HepG2 (cell line): Measurements from ENCODE around the gene SS18L1. TPM values are rescaled to one million over a fixed set of nuclear protein-coding genes. Genes with fewer than 3 reads are reported as not detected.

ENCODE experiments used
- ATAC-seq: fragments of 200-7000 bp; cut with Tn5 transposase; 3 replicates; pipeline ENCODE4 v1.9.1; 2020; ENCODE audit warnings: mild to moderate bottlenecking, moderate library complexity
- BruUV-seq: library from RNA; stranded (reverse); fragments of 400-500 nt; replicated peaks from 2 replicates; lab custom pipeline; 2021; lab: Mats Ljungman, UMichigan
- CTCF ChIA-PET: fragments of 300-600 bp; formaldehyde crosslinking; extraction: SDS; loops from one replicate; lab custom pipeline; 2021; ENCODE audit warnings: low total read pairs, inconsistent platforms, low intra/inter-chr PET ratio; lab: Yijun Ruan, JAX
- POLR2A ChIA-PET: fragments of 350-600 bp; sonication (Branson Sonifier 250); formaldehyde crosslinking; loops from one replicate; lab custom pipeline; 2020; ENCODE audit warnings: antibody characterized with exemption, inconsistent platforms; lab: Yijun Ruan, JAX
- DNase-seq: peaks from one replicate; pipeline ENCODE4 v3.0.0-alpha.2; 2015; ENCODE audit warnings: low spot score
- FAIRE-seq: peaks from 3 replicates; lab custom pipeline; 2011; peaks lifted over from hg19 to GRCh38; lab: Jason Lieb, UNC
- H2AFZ ChIP-seq: one replicate; pipeline ENCODE4 v1.6.1; 2011; ENCODE audit warnings: low read length, inconsistent platforms
- H3K27ac ChIP-seq: fragments of 300-600 bp; 3 replicates; pipeline ENCODE4 v1.8.0; 2011; ENCODE audit warnings: mixed run types, mild to moderate bottlenecking, mixed read lengths, low read length, inconsistent platforms; ENCODE audit not compliant: insufficient read depth; ENCODE audit errors: extremely low read length
- H3K27me3 ChIP-seq, 2 experiments: fragments of 200-600 bp in 1 of 2; 2 replicates in 1 of 2; 3 replicates in 1 of 2; pipeline versions ENCODE4 v1.6.0 to v1.8.0; 2011; ENCODE audit warnings: low read length in 2 of 2, mild to moderate bottlenecking in 2 of 2, moderate library complexity in 2 of 2, inconsistent platforms in 1 of 2; ENCODE audit not compliant: insufficient read depth in 2 of 2, control insufficient read depth in 1 of 2
- H3K36me3 ChIP-seq, 2 experiments: fragments of 200-600 bp in 1 of 2; replicated peaks in 1 of 2; 2 replicates in 1 of 2; 3 replicates in 1 of 2; pipeline versions ENCODE4 v1.5.1 to v1.8.0; 2011; ENCODE audit warnings: low read length in 2 of 2, inconsistent platforms in 1 of 2; ENCODE audit not compliant: insufficient read depth in 2 of 2, control insufficient read depth in 1 of 2
- H3K4me1 ChIP-seq: 2 replicates; pipeline ENCODE4 v1.5.1; 2012; ENCODE audit warnings: low read length, inconsistent platforms; ENCODE audit not compliant: insufficient read depth
- H3K4me2 ChIP-seq: 2 replicates; pipeline ENCODE4 v1.6.0; 2011; ENCODE audit warnings: low read depth, low read length, inconsistent platforms
- H3K4me3 ChIP-seq, 3 experiments: fragments of 200-600 bp in 1 of 3; sonication (generic), shearing (Covaris generic) in 1 of 3; replicated peaks in 1 of 3; 2 replicates each; pipeline ENCODE4 v1.5.1; 2011 to 2016; ENCODE audit warnings: low read length in 3 of 3, inconsistent platforms in 2 of 3, low read depth in 2 of 3, mild to moderate bottlenecking in 2 of 3, control low read depth in 1 of 3, mixed read lengths in 1 of 3; ENCODE audit not compliant: insufficient read depth in 1 of 3
- H3K79me2 ChIP-seq: one replicate; pipeline ENCODE4 v1.6.1; 2011; ENCODE audit warnings: low read length, inconsistent platforms; ENCODE audit not compliant: insufficient read depth
- H3K9ac ChIP-seq: 2 replicates; pipeline ENCODE4 v1.6.0; 2011; ENCODE audit warnings: mild to moderate bottlenecking, low read depth, low read length, inconsistent platforms; ENCODE audit not compliant: insufficient read depth
- H3K9me3 ChIP-seq: 2 replicates; pipeline ENCODE4 v1.5.1; 2012; ENCODE audit warnings: mild to moderate bottlenecking, low read length
- H4K20me1 ChIP-seq: 2 replicates; pipeline ENCODE4 v1.6.0; 2011; ENCODE audit warnings: inconsistent platforms, mild to moderate bottlenecking, low read length, moderate library complexity; ENCODE audit not compliant: insufficient read depth
- CEBPB ChIP-seq: IDR thresholded peaks from 2 replicates; pipeline ENCODE4 v1.6.1; 2011; ENCODE audit warnings: low read depth, low read length, improper control_type of control experiment, borderline replicate concordance
- CHCHD3 ChIP-seq: sonication (generic); formaldehyde crosslinking; IDR thresholded peaks from 2 replicates; pipeline ENCODE4 v1.8.0; 2022; ENCODE audit warnings: mild to moderate bottlenecking, missing genetic modification reagents, moderate library complexity
- CREM ChIP-seq, 2 experiments: sonication (generic) in 1 of 2; formaldehyde crosslinking in 1 of 2; IDR thresholded peaks; 2 replicates each; pipeline versions ENCODE4 v1.4.0 to v1.6.1; 2016 to 2020; ENCODE audit warnings: antibody characterized with exemption in 1 of 2, mild to moderate bottlenecking in 1 of 2, missing genetic modification reagents in 1 of 2
- FOXO1 ChIP-seq: sonication (generic); formaldehyde crosslinking; IDR thresholded peaks from 2 replicates; pipeline ENCODE4 v1.4.0; 2020; ENCODE audit warnings: missing genetic modification reagents
- GFI1 ChIP-seq: sonication (generic); formaldehyde crosslinking; IDR thresholded peaks from 2 replicates; pipeline ENCODE4 v1.5.0; 2020; ENCODE audit warnings: missing genetic modification reagents, mild to moderate bottlenecking, borderline replicate concordance
- HNRNPLL ChIP-seq: fragments of 200-400 bp; formaldehyde crosslinking; IDR thresholded peaks from 2 replicates; pipeline ENCODE4 v1.6.1; 2017; ENCODE audit warnings: mild to moderate bottlenecking, low read depth, low read length; ENCODE audit not compliant: poor library complexity, severe bottlenecking
- HNRNPUL1 ChIP-seq: fragments of 200-400 bp; formaldehyde crosslinking; IDR thresholded peaks from 2 replicates; pipeline ENCODE4 v1.6.1; 2017; ENCODE audit warnings: low read depth, mild to moderate bottlenecking, low read length, moderate library complexity
- HOXA7 ChIP-seq: sonication (generic); formaldehyde crosslinking; IDR thresholded peaks from 2 replicates; pipeline ENCODE4 v1.8.1; 2022; ENCODE audit warnings: mild to moderate bottlenecking, missing genetic modification reagents, moderate library complexity
- ISL2 ChIP-seq: sonication (generic); formaldehyde crosslinking; IDR thresholded peaks from 2 replicates; pipeline ENCODE4 v1.5.0; 2020; ENCODE audit warnings: missing genetic modification reagents
- ISX ChIP-seq: sonication (generic); formaldehyde crosslinking; conservative IDR thresholded peaks from 2 replicates; pipeline ENCODE4 v1.5.0; 2020; ENCODE audit warnings: missing genetic modification reagents
- MXI1 ChIP-seq: IDR thresholded peaks from 3 replicates; pipeline ENCODE4 v1.6.1; 2012; ENCODE audit warnings: low read depth, low read length, inconsistent platforms, borderline replicate concordance
- TEAD2 ChIP-seq: sonication (generic); formaldehyde crosslinking; IDR thresholded peaks from 2 replicates; pipeline ENCODE4 v1.9.0; 2021; ENCODE audit warnings: missing genetic modification reagents
- TP53 ChIP-seq: sonication (generic); formaldehyde crosslinking; conservative IDR thresholded peaks from 2 replicates; pipeline ENCODE4 v1.4.0; 2020; ENCODE audit warnings: missing genetic modification reagents
- ZBTB21 ChIP-seq: sonication (generic); formaldehyde crosslinking; IDR thresholded peaks from 2 replicates; pipeline ENCODE4 v1.4.0; 2020; ENCODE audit warnings: missing genetic modification reagents
- ZNF251 ChIP-seq: sonication (generic); formaldehyde crosslinking; IDR thresholded peaks from 2 replicates; pipeline ENCODE4 v1.9.0; 2021; ENCODE audit warnings: mild to moderate bottlenecking, missing genetic modification reagents
- ZNF263 ChIP-seq: sonication (generic); formaldehyde crosslinking; IDR thresholded peaks from 2 replicates; pipeline ENCODE4 v1.4.0; 2020; ENCODE audit warnings: missing genetic modification reagents
- ZNF296 ChIP-seq: sonication (generic); formaldehyde crosslinking; conservative IDR thresholded peaks from 2 replicates; pipeline ENCODE4 v1.5.0; 2020; ENCODE audit warnings: mild to moderate bottlenecking, missing genetic modification reagents
- ZNF367 ChIP-seq: sonication (generic); formaldehyde crosslinking; IDR thresholded peaks from 2 replicates; pipeline ENCODE4 v1.4.0; 2020; ENCODE audit warnings: missing genetic modification reagents, borderline replicate concordance
- ZNF768 ChIP-seq: sonication (generic); formaldehyde crosslinking; IDR thresholded peaks from 2 replicates; pipeline ENCODE4 v1.4.0; 2020; ENCODE audit warnings: missing genetic modification reagents
- WGBS: methylation state at CpG from one replicate; pipeline ENCODE4 v1.1.6; 2017; ENCODE audit warnings: low lambda C conversion rate; 5-methylcytosine and 5-hydroxymethylcytosine counted together
- in situ Hi-C: cut with HindIII; loops from 2 replicates; pipeline ENCODE4 v1.10.0; 2017; ENCODE audit warnings: low pct_unique_long_range_greater_than_20kb; ENCODE audit not compliant: extremely low pct_ligation_motif_present
- intact Hi-C: fragments of 100-400 bp; cut with micrococcal nuclease; formaldehyde crosslinking; loops from one replicate; pipeline ENCODE4 v1.10.0; 2022; ENCODE audit not compliant: unreplicated experiment
- polyA plus RNA-seq, 8 experiments: library from polyadenylated mRNA; depleted of rRNA in 3 of 8; stranded (reverse) in 7 of 8; unstranded in 1 of 8; fragments of >200 nt; fragmentation: Illumina TruSeq in 4 of 8; extraction: Trizol in 4 of 8; gene quantifications; 2 replicates each; pipeline versions ENCODE4 v1.2.1 to v1.2.3, GENCODE V29; 2011 to 2016; ENCODE audit warnings: low read depth in 4 of 8, missing spikeins in 1 of 8, mixed read lengths in 1 of 8; ENCODE audit not compliant: insufficient read depth in 1 of 8
- total RNA-seq, 5 experiments: library from RNA; depleted of rRNA; stranded (reverse); fragments of >200 nt; fragmentation: Illumina TruSeq; extraction: Trizol; gene quantifications; 2 replicates each; pipeline ENCODE4 v1.2.3, GENCODE V29; 2016; ENCODE audit warnings: low read depth in 1 of 5
- TF ChIP-seq, protein P1 (sequence below): sonication (generic); formaldehyde crosslinking; IDR thresholded peaks from 2 replicates; pipeline ENCODE4 v1.4.0; 2020; ENCODE audit warnings: missing genetic modification reagents
- TF ChIP-seq, protein P2 (sequence below): fragments of 450-650 bp; IDR thresholded peaks from 2 replicates; pipeline ENCODE4 v1.6.1; 2016
- TF ChIP-seq, protein P3 (sequence below): IDR thresholded peaks from 2 replicates; pipeline ENCODE4 v1.6.1; 2016; ENCODE audit warnings: low read depth, borderline replicate concordance
- TF ChIP-seq, protein P4 (sequence below): sonication (generic); formaldehyde crosslinking; IDR thresholded peaks from 2 replicates; pipeline ENCODE4 v1.4.0; 2020; ENCODE audit warnings: mild to moderate bottlenecking, missing genetic modification reagents

Gene SS18L1
- total and polyA plus RNA-seq, 2 of the 13 experiments (the other 11 are each of a cell fraction or from before 2014, with no cell fraction given), result 17.8 to 27.6 TPM

DNA sequence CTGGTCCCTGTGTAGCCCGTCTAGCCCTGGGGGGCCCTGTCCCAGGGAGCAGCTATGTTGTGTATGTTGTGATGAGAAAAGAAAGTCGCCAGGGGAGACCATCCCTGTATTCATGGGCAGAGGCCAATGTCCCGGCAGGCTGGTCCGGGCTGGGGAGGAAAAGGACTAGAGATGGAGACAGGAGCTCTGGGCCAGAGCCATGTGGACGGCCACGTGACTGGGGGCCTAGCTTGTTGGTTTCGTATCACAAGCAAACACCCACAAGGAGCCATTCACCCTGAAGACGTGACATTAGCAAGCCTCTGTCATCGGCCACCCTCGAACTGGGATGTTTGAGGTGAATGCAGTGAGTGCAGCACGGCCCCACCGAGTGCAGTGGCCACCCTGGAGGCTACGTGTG is 79.4 kb downstream of the SS18L1 start:
- H3K9ac ChIP-seq, result no peak overlapping the region
- intact Hi-C loops, result no loop called here
- 17% methylated on average over 8 of the region's 13 CpGs for WGBS
- H3K4me2 ChIP-seq, result no peak overlapping the region
- H3K27ac ChIP-seq, result no peak overlapping the region
- no peaks in the 10 kb centered on the region for H3K9me3 ChIP-seq
- H3K27me3 ChIP-seq, result peaks cover 62 to 92% of the 10 kb centered on the region in 2 experiments
- peaks cover 38% of the 10 kb centered on the region for H3K4me1 ChIP-seq
- no peak for ATAC-seq
- in situ Hi-C loops, result no loop called here
- no peaks in the 10 kb centered on the region for H3K79me2 ChIP-seq
- CTCF ChIA-PET, result no interaction called here
- TF ChIP-seq CHCHD3 (CRISPR knock-in tag) (no peak), ZNF251 (CRISPR knock-in tag) (no peak), CREM (IDR thresholded peaks at IDR 0.05) (no peak), CREM (CRISPR knock-in tag; IDR thresholded peaks at IDR 0.05) (no peak), ZNF296 (no peak), GFI1 (no peak), MXI1 (no peak), ZNF768 (CRISPR knock-in tag) (0 out of 2 replicates have a peak, but pooled peaks have one; percentile 1), HNRNPLL (peak; percentile 3), ZNF263 (no peak), CEBPB (no peak), HOXA7 (CRISPR knock-in tag) (no peak), ISX (CRISPR knock-in tag) (no peak), ISL2 (CRISPR knock-in tag) (no peak), ZBTB21 (CRISPR knock-in tag) (no peak), ZNF367 (CRISPR knock-in tag) (no peak), TP53 (no peak), FOXO1 (no peak), HNRNPUL1 (no peak), TEAD2 (CRISPR knock-in tag) (no peak)
- TF ChIP-seq, protein P1, sequence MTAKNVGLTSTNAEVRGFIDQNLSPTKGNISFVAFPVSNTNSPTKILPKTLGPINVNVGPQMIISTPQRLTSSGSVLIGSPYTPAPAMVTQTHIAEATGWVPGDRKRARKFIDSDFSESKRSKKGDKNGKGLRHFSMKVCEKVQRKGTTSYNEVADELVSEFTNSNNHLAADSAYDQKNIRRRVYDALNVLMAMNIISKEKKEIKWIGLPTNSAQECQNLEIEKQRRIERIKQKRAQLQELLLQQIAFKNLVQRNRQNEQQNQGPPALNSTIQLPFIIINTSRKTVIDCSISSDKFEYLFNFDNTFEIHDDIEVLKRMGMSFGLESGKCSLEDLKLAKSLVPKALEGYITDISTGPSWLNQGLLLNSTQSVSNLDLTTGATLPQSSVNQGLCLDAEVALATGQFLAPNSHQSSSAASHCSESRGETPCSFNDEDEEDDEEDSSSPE (CRISPR knock-in tag), result no peak
- TF ChIP-seq, protein P2, sequence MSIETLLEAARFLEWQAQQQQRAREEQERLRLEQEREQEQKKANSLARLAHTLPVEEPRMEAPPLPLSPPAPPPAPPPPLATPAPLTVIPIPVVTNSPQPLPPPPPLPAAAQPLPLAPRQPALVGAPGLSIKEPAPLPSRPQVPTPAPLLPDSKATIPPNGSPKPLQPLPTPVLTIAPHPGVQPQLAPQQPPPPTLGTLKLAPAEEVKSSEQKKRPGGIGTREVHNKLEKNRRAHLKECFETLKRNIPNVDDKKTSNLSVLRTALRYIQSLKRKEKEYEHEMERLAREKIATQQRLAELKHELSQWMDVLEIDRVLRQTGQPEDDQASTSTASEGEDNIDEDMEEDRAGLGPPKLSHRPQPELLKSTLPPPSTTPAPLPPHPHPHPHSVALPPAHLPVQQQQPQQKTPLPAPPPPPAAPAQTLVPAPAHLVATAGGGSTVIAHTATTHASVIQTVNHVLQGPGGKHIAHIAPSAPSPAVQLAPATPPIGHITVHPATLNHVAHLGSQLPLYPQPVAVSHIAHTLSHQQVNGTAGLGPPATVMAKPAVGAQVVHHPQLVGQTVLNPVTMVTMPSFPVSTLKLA, result peak; percentile 93
- TF ChIP-seq, protein P3, sequence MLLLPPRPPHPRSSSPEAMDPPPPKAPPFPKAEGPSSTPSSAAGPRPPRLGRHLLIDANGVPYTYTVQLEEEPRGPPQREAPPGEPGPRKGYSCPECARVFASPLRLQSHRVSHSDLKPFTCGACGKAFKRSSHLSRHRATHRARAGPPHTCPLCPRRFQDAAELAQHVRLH (CRISPR knock-in tag), result no peak
- TF ChIP-seq, protein P4, sequence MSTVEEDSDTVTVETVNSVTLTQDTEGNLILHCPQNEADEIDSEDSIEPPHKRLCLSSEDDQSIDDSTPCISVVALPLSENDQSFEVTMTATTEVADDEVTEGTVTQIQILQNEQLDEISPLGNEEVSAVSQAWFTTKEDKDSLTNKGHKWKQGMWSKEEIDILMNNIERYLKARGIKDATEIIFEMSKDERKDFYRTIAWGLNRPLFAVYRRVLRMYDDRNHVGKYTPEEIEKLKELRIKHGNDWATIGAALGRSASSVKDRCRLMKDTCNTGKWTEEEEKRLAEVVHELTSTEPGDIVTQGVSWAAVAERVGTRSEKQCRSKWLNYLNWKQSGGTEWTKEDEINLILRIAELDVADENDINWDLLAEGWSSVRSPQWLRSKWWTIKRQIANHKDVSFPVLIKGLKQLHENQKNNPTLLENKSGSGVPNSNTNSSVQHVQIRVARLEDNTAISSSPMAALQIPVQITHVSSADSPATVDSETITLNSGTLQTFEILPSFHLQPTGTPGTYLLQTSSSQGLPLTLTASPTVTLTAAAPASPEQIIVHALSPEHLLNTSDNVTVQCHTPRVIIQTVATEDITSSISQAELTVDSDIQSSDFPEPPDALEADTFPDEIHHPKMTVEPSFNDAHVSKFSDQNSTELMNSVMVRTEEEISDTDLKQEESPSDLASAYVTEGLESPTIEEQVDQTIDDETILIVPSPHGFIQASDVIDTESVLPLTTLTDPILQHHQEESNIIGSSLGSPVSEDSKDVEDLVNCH (CRISPR knock-in tag), result no peak
- POLR2A ChIA-PET, result no interaction called here
- H4K20me1 ChIP-seq, result peaks cover 33% of the 10 kb centered on the region; the same call in 1 of the 2 replicates
- H3K4me3 ChIP-seq, result no peak overlapping the region
- H2AFZ ChIP-seq, result no peak overlapping the region
- BruUV-seq, result no TSS peak
- no peak for DNase-seq
- H3K36me3 ChIP-seq, result no peaks in the 10 kb centered on the region
- FAIRE-seq, result no peak
